ENCODE data around the gene SGCG.

- TF ChIP-seq EP300 (IDR thresholded peaks at IDR 0.05) (no peak), POLR2A (IDR thresholded peaks at IDR 0.05) (no peak), CTCF (IDR thresholded peaks at IDR 0.05) (no peak)
Measured at GRCh38 chr13:23146811-23147625, 33.8 kb upstream of the SGCG start.
